ENCODE measurements around the gene TWF2.

TWF2 gene

DNA sequence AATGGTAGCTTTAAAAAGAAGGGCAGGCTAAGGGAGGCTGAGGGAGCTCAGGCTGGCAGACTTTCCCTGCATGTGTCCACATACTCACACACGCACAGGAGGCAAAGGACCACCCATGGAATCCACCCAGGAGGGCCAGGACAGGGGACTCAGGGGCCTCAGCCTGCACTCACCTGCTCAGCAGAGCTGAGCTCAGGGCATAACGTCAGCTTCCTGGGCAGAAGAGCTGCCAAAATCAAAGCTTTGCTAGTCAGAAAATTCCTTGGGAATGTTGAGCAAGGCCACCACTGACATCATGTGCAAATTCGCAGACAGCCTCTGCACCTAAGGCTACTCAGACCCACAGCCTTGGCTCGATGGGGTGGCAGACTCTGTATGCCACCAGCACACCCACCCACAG lies 57.4 kb downstream of the TWF2 start:
- DNase-seq (ENCODE audit: low read depth): no peak
